GM12878 (cell line): ENCODE data around the gene NAALADL2. TPM values are rescaled to one million over a fixed set of nuclear protein-coding genes. Genes with fewer than 3 reads are reported as not detected.

Experiments used
- ATAC-seq: fragments of 200-7000 bp; cut with Tn5 transposase; 3 replicates; pipeline ENCODE4 v1.9.1; 2020; ENCODE audit warnings: mild to moderate bottlenecking, moderate library complexity
- BruUV-seq: library from RNA; stranded (reverse); fragments of 400-500 nt; replicated peaks from 2 replicates; lab custom pipeline; 2021; lab: Mats Ljungman, UMichigan
- CTCF ChIA-PET: fragments of 300-600 bp; sonication (Branson Sonifier 250); formaldehyde crosslinking; extraction: SDS; loops from one replicate; lab custom pipeline; 2021; ENCODE audit warnings: inconsistent platforms; lab: Yijun Ruan, JAX
- POLR2A ChIA-PET: fragments of 350-600 bp; formaldehyde crosslinking; extraction: SDS; loops from one replicate; lab custom pipeline; 2021; ENCODE audit warnings: inconsistent platforms; lab: Charles Lee
- RAD21 ChIA-PET: fragments of 300-600 bp; sonication (Branson Sonifier 250); formaldehyde crosslinking; loops from one replicate; lab custom pipeline; 2023; ENCODE audit warnings: antibody characterized with exemption; ENCODE audit not compliant: unreplicated experiment; lab: Charles Lee
- SMC1A ChIA-PET: fragments of 300-600 bp; sonication (Branson Sonifier 250); formaldehyde crosslinking; loops from one replicate; lab custom pipeline; 2023; ENCODE audit not compliant: unreplicated experiment, uncharacterized antibody; lab: Charles Lee
- DNase-seq: peaks from one replicate; pipeline ENCODE4 v3.0.0-alpha.2; 2011; ENCODE audit warnings: low read depth, low spot score
- FAIRE-seq: peaks from 3 replicates; lab custom pipeline; 2011; peaks lifted over from hg19 to GRCh38; lab: Jason Lieb, UNC
- H2AFZ ChIP-seq: 2 replicates; pipeline ENCODE4 v1.6.0; 2011; ENCODE audit warnings: low read depth, low read length, control low read depth; ENCODE audit not compliant: control insufficient read depth
- H3K27ac ChIP-seq: 2 replicates; pipeline ENCODE4 v1.5.1; 2011; ENCODE audit warnings: control low read depth; ENCODE audit not compliant: control insufficient read depth, insufficient read depth
- H3K27me3 ChIP-seq, 2 experiments: replicated peaks in 1 of 2; 2 replicates each; pipeline versions ENCODE4 v1.6.0 to v1.6.1; 2011; ENCODE audit warnings: low read length in 1 of 2; ENCODE audit not compliant: control insufficient read depth in 2 of 2, insufficient read depth in 2 of 2
- H3K36me3 ChIP-seq, 2 experiments: 2 replicates each; pipeline ENCODE4 v1.5.1; 2011; ENCODE audit warnings: low read length in 1 of 2; ENCODE audit not compliant: control insufficient read depth in 2 of 2, insufficient read depth in 2 of 2
- H3K4me1 ChIP-seq: 2 replicates; pipeline ENCODE4 v1.6.1; 2011; ENCODE audit warnings: mild to moderate bottlenecking, low read length, moderate library complexity, mixed read lengths; ENCODE audit not compliant: control insufficient read depth, insufficient read depth
- H3K4me2 ChIP-seq: 2 replicates; pipeline ENCODE4 v1.6.0; 2011; ENCODE audit warnings: control low read depth; ENCODE audit not compliant: control insufficient read depth, insufficient read depth
- H3K4me3 ChIP-seq: fragments of 200-600 bp; sonication (generic); 2 replicates; pipeline ENCODE4 v1.5.1; 2016
- H3K79me2 ChIP-seq: 2 replicates; pipeline ENCODE4 v1.6.0; 2011; ENCODE audit warnings: low read length; ENCODE audit not compliant: control insufficient read depth, insufficient read depth
- H3K9ac ChIP-seq: 2 replicates; pipeline ENCODE4 v1.8.0; 2011; ENCODE audit warnings: low read length, control low read depth, mixed read lengths; ENCODE audit not compliant: control insufficient read depth, insufficient read depth
- H3K9me3 ChIP-seq: replicated peaks from 3 replicates; pipeline ENCODE4 v1.5.1; 2011; ENCODE audit warnings: mild to moderate bottlenecking, low read length; ENCODE audit not compliant: control insufficient read depth, insufficient read depth
- H4K20me1 ChIP-seq: 2 replicates; pipeline ENCODE4 v1.6.0; 2011; ENCODE audit not compliant: control insufficient read depth, insufficient read depth
- EGR1 ChIP-seq, 2 experiments: IDR thresholded peaks; 1 replicate in 1 of 2; 2 replicates in 1 of 2; pipeline ENCODE4 v1.6.1; 2011 to 2012; ENCODE audit warnings: low read depth in 2 of 2, low read length in 2 of 2, borderline replicate concordance in 1 of 2, mild to moderate bottlenecking in 1 of 2, moderate library complexity in 1 of 2
- GABPA ChIP-seq: IDR thresholded peaks from 2 replicates; pipeline ENCODE4 v1.6.1; 2014; ENCODE audit warnings: antibody characterized with exemption, low read depth, mild to moderate bottlenecking, inconsistent platforms
- HDAC2 ChIP-seq: fragments of 200-600 bp; sonication (generic); IDR thresholded peaks from 2 replicates; pipeline ENCODE4 v1.6.1; 2017
- KLF5 ChIP-seq: fragments of 450-650 bp; IDR thresholded peaks from 2 replicates; pipeline ENCODE4 v1.6.1; 2014; ENCODE audit warnings: mild to moderate bottlenecking; ENCODE audit not compliant: partially characterized antibody
- MEF2B ChIP-seq: fragments of 450-650 bp; IDR thresholded peaks from 2 replicates; pipeline ENCODE4 v1.6.1; 2018; ENCODE audit warnings: mild to moderate bottlenecking, moderate library complexity; ENCODE audit not compliant: partially characterized antibody, poor library complexity, severe bottlenecking
- MYB ChIP-seq: fragments of 150-350 bp; IDR thresholded peaks from 2 replicates; pipeline ENCODE4 v1.6.1; 2014; ENCODE audit warnings: mild to moderate bottlenecking, low read depth, low read length, borderline replicate concordance
- NFYB ChIP-seq: IDR thresholded peaks from 2 replicates; pipeline ENCODE4 v1.6.1; 2011; ENCODE audit warnings: low read depth, mild to moderate bottlenecking, low read length, improper control_type of control experiment, moderate library complexity; ENCODE audit not compliant: insufficient read depth
- POU2F2 ChIP-seq: IDR thresholded peaks from 3 replicates; pipeline ENCODE4 v1.6.1; 2011; ENCODE audit warnings: low read depth, mild to moderate bottlenecking, low read length, borderline replicate concordance
- SIN3A ChIP-seq: IDR thresholded peaks from 2 replicates; pipeline ENCODE4 v1.6.1; 2012; ENCODE audit warnings: low read depth, low read length, improper control_type of control experiment
- SIX5 ChIP-seq: IDR thresholded peaks from 2 replicates; pipeline ENCODE4 v1.6.1; 2011; ENCODE audit warnings: mild to moderate bottlenecking, low read depth, low read length, moderate library complexity; ENCODE audit not compliant: severe bottlenecking
- STAT1 ChIP-seq: fragments of 450-650 bp; conservative IDR thresholded peaks from 2 replicates; pipeline ENCODE4 v1.6.1; 2014; ENCODE audit warnings: antibody characterized with exemption, mild to moderate bottlenecking
- TBL1XR1 ChIP-seq: IDR thresholded peaks from 2 replicates; pipeline ENCODE4 v1.6.1; 2012; ENCODE audit warnings: low read depth, low read length, improper control_type of control experiment
- ZSCAN29 ChIP-seq: fragments of 450-650 bp; IDR thresholded peaks from 2 replicates; pipeline ENCODE4 v1.6.1; 2017; ENCODE audit warnings: mild to moderate bottlenecking, moderate library complexity
- WGBS: methylation state at CpG from one replicate; pipeline ENCODE4 v1.1.6; 2016; ENCODE audit warnings: low lambda C conversion rate; ENCODE audit not compliant: insufficient replicate concordance, insufficient coverage; ENCODE audit errors: missing lambda C conversion rate; 5-methylcytosine and 5-hydroxymethylcytosine counted together
- in situ Hi-C: fragments of 300-500 bp; cut with MboI; formaldehyde crosslinking; loops from 9 replicates; pipeline ENCODE4 v1.14.3; 2018; ENCODE audit warnings: mixed read lengths
- intact Hi-C: fragments of 100-400 bp; cut with micrococcal nuclease; formaldehyde crosslinking; loops from one replicate; pipeline ENCODE4 v1.14.2; 2022; ENCODE audit not compliant: unreplicated experiment
- polyA plus RNA-seq, 11 experiments: library from polyadenylated mRNA; depleted of rRNA in 4 of 11; unstranded in 6 of 11; stranded (reverse) in 5 of 11; fragments of >200 nt; fragmentation: Nextera tagmentation in 4 of 11; fragmentation: Illumina TruSeq in 1 of 11; extraction: Ambion mirVana in 4 of 11; extraction: Trizol in 1 of 11; gene quantifications; 1 replicate in 1 of 11; 2 replicates in 10 of 11; pipeline versions ENCODE4 v1.2.1 to v1.2.3, GENCODE V29; 2011 to 2016; ENCODE audit warnings: inconsistent platforms in 2 of 11, missing spikeins in 2 of 11, low read depth in 1 of 11
- total RNA-seq, 4 experiments: library from RNA; depleted of rRNA in 3 of 4; stranded (reverse); fragments of >200 nt in 3 of 4; fragmentation: Illumina TruSeq in 1 of 4; extraction: Trizol in 1 of 4; gene quantifications; 2 replicates each; pipeline versions ENCODE4 v1.2.1 to v1.2.3, GENCODE V29; 2013 to 2021
- TF ChIP-seq, protein P1 (sequence below): IDR thresholded peaks from 2 replicates; pipeline ENCODE4 v1.6.1; 2011; ENCODE audit warnings: low read depth, low read length, improper control_type of control experiment, borderline replicate concordance
- TF ChIP-seq, protein P2 (sequence below): fragments of 450-650 bp; IDR thresholded peaks from 2 replicates; pipeline ENCODE4 v1.6.1; 2017; ENCODE audit warnings: low read depth, mild to moderate bottlenecking, moderate library complexity
- TF ChIP-seq, protein P3 (sequence below): fragments of 450-650 bp; IDR thresholded peaks from 2 replicates; pipeline ENCODE4 v1.6.1; 2016; ENCODE audit warnings: mild to moderate bottlenecking, moderate library complexity, borderline replicate concordance

Gene NAALADL2
- total and polyA plus RNA-seq, 10 of the 15 experiments (the other 5 are each of a cell fraction or from before 2014, with no cell fraction given), result 0.06 to 10.8 (median 0.46) TPM

DNA sequence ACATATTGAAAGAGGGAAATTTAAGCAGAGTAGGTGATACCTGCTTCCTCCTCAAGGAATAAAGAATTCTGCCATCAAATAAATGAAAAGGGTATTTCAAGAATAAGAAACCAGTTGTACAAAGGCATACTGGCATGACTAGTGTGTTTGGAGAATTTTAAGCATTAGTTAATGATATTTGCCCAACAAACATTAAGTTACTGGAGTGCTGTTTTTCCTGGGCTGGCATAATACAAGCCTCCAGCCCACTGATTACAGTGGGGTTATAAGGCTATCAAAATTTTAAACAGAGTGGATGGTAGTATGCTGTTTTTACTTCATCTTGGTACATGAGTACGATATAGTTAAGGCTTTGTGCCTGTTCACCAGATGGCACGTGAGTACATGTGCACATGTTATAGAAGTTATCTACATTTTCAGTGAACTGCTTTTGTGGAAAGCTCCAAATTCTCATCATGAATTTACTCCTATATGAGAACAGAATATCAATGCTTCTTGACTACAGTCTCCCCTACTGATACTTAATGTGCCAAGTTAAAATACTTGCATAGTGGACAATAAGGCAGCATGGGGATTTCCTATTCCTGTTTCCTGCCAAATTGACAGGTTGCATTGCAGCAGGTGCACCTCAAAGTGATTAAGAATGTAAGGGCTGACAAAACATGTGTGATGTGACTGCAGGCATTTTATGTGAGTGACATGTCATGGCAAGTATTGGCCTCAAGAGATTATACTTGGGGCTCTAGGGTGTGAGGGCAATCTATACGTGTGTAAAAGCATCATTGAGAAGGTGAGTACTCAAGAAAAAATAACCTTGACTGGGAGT is 14.9 kb downstream of the NAALADL2 start:
- FAIRE-seq (no peak), ATAC-seq (no peak), DNase-seq (no peak)
- in situ Hi-C loops (no loop called here), intact Hi-C loops (no loop called here)
- H3K4me3 ChIP-seq, result no peak overlapping the region
- no peaks in the 10 kb centered on the region for H4K20me1 ChIP-seq
- no peaks in the 10 kb centered on the region for H3K9me3 ChIP-seq
- ChIA-PET CTCF (no interaction called here), SMC1A (no interaction called here), RAD21 (no interaction called here), POLR2A (no interaction called here)
- WGBS, result 10% methylated on average over 3 of the region's 3 CpGs
- H3K36me3 ChIP-seq, result no peaks in the 10 kb centered on the region
- BruUV-seq, result no TSS peak
- H3K4me2 ChIP-seq, result no peak overlapping the region
- no peaks in the 10 kb centered on the region for H3K79me2 ChIP-seq
- H3K9ac ChIP-seq, result no peak overlapping the region
- H3K27me3 ChIP-seq, result no peaks in the 10 kb centered on the region
- no peaks in the 10 kb centered on the region for H3K4me1 ChIP-seq
- TF ChIP-seq MYB (no peak), ZSCAN29 (no peak), GABPA (no peak), KLF5 (no peak), EGR1 (IDR thresholded peaks at IDR 0.05; ENCODE audit: borderline replicate concordance in 1 of 2, low read depth in 2 of 2, low read length in 2 of 2) (no peak), STAT1 (no peak), MEF2B (no peak), TBL1XR1 (no peak), NFYB (no peak), HDAC2 (no peak), POU2F2 (no peak), SIX5 (no peak), SIN3A (no peak)
- TF ChIP-seq, protein P1, sequence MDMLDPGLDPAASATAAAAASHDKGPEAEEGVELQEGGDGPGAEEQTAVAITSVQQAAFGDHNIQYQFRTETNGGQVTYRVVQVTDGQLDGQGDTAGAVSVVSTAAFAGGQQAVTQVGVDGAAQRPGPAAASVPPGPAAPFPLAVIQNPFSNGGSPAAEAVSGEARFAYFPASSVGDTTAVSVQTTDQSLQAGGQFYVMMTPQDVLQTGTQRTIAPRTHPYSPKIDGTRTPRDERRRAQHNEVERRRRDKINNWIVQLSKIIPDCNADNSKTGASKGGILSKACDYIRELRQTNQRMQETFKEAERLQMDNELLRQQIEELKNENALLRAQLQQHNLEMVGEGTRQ, result no peak
- TF ChIP-seq, protein P2, sequence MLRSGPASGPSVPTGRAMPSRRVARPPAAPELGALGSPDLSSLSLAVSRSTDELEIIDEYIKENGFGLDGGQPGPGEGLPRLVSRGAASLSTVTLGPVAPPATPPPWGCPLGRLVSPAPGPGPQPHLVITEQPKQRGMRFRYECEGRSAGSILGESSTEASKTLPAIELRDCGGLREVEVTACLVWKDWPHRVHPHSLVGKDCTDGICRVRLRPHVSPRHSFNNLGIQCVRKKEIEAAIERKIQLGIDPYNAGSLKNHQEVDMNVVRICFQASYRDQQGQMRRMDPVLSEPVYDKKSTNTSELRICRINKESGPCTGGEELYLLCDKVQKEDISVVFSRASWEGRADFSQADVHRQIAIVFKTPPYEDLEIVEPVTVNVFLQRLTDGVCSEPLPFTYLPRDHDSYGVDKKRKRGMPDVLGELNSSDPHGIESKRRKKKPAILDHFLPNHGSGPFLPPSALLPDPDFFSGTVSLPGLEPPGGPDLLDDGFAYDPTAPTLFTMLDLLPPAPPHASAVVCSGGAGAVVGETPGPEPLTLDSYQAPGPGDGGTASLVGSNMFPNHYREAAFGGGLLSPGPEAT, result no peak
- TF ChIP-seq, protein P3, sequence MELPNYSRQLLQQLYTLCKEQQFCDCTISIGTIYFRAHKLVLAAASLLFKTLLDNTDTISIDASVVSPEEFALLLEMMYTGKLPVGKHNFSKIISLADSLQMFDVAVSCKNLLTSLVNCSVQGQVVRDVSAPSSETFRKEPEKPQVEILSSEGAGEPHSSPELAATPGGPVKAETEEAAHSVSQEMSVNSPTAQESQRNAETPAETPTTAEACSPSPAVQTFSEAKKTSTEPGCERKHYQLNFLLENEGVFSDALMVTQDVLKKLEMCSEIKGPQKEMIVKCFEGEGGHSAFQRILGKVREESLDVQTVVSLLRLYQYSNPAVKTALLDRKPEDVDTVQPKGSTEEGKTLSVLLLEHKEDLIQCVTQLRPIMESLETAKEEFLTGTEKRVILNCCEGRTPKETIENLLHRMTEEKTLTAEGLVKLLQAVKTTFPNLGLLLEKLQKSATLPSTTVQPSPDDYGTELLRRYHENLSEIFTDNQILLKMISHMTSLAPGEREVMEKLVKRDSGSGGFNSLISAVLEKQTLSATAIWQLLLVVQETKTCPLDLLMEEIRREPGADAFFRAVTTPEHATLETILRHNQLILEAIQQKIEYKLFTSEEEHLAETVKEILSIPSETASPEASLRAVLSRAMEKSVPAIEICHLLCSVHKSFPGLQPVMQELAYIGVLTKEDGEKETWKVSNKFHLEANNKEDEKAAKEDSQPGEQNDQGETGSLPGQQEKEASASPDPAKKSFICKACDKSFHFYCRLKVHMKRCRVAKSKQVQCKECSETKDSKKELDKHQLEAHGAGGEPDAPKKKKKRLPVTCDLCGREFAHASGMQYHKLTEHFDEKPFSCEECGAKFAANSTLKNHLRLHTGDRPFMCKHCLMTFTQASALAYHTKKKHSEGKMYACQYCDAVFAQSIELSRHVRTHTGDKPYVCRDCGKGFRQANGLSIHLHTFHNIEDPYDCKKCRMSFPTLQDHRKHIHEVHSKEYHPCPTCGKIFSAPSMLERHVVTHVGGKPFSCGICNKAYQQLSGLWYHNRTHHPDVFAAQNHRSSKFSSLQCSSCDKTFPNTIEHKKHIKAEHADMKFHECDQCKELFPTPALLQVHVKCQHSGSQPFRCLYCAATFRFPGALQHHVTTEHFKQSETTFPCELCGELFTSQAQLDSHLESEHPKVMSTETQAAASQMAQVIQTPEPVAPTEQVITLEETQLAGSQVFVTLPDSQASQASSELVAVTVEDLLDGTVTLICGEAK, result no peak
- no peak overlapping the region for H3K27ac ChIP-seq
- H2AFZ ChIP-seq, result no peak overlapping the region
